Glomerular visceral epithelial cell (primary cell): Measurements from ENCODE around the gene E2F6.
A peak's percentile ranks its signal among the peaks of the same experiment; 100 is the strongest.

Source experiments
- DNase-seq: peaks from one replicate; pipeline ENCODE4 v3.0.0-alpha.2; 2016; ENCODE audit errors: extremely low spot score

The E2F6 gene

DNA sequence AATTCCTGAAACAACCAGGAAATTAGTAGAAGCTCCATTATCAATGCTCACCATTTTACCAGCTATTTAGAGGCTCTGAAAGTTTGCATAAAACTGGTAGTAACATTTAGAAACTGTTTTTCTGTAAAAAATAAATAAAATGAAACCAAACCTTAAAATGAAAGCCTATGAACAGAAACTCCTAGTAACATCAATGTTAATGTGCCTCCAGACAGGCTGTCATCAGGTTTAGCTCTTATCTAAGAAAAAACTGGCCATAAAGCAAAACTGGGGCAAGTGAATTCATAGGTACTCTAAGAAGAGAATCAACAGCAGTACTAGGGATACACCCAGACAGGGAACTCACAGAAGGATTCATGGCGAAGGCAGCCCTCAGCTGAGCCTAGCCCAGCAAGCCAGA lies 8.0 kb downstream of the E2F6 start:
- DNase-seq = no peak

DNA sequence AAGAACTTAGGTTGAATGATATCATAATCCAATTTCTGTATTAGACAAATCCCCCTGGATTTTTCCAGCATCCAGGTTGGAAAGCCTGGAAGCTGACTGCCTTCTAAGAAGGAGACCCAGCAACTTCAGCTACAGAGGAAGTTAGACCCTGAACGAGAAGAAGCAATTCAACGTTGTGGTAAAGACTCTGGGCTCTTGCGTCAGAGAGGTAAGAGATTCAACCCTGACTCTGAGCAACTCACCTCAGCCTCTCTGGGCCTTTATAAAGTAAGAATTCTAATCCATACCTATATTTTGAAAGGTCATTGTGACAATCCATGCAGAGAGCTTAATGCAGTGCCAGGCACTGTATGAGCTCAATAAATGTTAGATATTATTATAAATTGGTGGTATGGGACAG lies 9.7 kb downstream of the E2F6 start:
- DNase-seq = no peak

DNA sequence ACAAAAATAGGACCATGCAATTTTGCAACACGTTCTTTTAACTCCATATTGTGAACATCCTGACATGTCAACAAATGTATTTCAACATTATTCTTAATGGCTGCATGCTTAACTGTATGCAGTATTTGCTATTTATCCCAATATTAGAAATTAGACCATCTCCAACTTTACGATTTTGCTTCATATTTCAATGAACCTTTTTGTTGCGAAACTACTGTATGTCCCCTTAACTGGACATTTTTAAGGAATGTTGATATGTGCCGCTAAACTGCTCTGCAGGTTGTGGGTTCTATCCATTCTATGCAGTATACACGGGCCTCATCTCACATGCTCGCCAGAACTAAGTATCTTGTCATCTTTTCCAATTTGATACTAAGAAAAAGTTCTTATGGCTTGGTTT lies 11.1 kb downstream of the E2F6 start:
- no peak for DNase-seq

DNA sequence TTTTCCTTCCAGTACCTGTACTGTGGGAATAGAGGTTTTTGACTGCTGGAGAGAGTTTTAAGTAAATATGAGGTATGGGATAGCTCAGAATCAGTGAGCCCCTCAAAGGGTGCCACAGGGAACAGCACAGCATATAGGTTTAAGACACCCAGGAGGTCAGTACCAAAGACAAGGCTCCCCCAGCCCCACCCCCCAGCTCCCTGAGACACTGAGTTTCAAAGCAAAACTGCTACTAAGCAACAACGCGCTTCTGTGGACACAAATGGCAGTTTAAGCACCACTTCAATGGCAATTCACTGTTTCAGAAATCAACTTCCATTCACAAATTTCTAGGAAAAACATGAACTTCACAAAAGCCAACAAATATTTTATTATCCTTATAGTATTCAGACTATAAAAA lies 15.2 kb downstream of the E2F6 start:
- DNase-seq = no peak

DNA sequence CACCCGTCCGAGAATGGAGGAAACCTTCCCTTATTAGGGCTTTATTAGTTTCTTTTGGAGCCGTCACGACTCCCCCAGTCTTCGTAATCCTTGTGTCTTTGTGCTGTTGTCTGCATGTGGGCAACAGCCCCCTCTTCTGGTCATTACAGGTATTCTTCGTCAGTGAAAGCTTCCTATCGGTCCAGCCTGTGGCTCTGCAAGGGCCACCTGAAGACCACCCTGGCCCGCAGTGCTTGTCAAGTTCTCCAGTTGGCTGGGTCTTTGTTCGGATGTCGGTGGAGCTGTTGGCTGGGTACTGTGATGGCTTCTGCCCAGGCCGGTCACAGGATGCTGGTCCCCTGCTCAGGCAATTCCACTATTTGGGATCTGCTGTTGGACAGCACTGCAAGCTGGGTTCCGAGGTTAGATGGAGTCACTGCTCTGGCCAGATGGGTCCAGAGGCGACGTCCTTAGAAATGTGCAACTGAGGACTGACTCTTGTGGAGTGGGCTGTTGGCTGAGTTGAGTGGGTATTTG lies 19.2 kb downstream of the E2F6 start:
- peak; percentile 45 for DNase-seq

DNA sequence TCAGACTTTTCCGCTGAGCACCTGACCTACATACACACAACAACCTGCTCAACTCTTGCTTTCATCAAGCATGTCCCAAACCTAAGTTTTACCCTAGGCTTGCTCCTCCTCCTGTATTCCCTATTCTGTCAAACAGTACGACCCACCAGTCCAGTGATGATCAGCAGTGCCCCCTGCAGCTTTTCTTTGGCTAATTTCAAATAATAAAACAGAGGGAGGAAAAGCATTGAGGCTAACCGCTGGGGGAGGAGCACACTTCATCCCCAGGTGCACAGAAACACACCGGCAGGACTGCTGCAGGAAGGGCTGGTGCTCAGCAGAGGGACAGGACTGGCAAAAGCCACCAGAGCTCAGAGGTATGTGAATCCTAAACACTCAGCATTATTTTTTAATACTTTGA lies 21.2 kb downstream of the E2F6 start:
- no peak for DNase-seq

DNA sequence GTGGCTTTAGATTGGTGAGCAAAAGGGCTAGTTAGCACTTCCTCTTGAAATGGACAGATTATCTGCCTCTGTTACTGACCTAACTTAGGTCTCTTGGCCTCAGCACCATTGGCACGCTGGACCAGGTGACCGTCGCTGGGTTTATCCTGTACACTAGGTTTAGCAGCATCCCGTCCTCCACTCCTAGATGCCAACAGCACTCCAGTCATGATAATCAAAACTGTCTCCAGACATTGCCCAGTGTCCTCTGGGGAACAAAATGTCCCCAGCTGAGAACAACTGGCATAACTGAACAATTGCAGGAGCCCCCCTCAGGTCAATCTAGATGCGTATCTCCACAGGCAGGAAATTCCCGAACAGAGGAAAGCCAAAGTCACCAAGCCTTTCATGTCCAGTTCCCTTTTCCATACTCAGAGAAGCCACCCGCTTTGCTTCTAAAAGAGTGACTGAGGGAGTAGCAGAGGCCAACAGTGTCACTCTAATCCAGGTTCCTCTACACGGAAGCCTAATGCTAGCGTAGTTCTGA lies 27.3 kb downstream of the E2F6 start:
- no peak for DNase-seq

DNA sequence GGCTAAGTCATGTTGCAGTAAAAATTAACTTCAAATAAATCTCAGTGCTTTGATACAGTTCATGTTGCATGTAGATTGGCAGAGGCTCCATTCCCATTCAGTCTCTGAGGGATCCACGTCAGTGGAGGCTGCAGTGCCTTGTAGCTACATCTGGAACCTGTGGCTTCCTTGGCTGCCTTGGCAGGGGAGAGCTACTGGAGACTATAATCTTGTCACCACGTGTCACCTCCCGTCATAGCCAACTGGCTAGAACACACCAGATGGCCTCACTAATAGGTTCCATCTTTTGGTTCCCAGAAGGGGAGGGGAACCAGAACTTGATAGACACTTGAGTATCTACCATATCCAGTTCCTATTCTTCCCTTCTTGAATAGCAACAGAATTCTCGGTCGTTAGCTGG lies 28.4 kb downstream of the E2F6 start:
- DNase-seq = no peak

DNA sequence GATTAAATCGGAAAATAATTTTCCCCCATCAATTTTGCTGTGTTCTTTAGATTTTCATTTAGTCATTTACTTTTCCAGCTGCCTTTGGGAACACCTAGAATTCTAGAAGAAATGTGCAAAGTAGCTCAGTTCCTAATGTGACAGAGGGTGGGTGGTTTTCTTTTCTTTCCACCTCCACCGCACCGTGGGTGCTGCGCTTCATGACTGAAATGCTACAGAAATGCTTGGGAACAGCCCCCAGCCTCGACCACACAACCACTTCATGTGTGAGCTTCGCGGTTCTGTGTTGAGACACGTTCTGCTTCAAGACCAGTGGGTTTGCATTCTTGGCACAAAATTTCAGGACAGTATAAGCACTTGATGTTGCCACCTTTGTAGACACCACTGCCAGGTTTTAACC lies 30.9 kb downstream of the E2F6 start:
- no peak for DNase-seq

DNA sequence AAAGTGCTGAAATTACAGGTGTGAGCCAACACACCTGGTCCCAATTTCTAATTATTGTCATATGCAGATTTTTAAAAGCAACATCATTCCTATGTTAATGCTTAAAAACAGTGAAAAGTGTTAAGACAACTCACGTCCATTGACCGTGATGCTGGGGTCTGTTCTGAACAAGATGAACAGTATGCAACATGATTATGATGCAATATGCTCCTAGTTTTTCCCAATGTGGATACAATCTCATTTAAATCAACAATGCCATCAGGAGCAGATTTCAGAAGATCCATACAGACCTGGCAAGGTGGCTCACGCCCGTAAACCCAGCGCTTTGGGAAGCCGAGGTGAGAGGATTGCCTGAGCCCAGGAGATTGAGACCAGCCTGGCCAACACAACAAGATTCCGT lies 31.5 kb downstream of the E2F6 start:
- no peak for DNase-seq

DNA sequence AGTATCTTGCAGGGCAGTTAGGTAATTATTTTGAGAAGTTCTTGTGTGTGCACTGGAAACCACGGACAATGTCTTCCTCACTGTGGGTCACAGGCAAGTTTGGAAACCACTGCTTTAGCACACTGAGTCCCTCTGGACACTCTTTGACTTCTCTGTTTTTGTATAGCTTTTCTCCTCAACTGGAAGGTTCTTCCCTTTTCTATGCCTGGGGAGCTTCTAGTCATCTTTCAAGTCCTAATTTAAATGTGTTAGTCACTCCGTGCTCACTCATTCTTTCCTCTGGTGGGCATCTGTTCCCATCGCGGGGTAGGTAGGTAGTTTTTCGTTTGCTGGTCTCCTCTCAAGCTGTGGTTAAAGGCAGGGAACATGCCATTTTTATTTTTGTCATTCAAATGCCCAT lies 32.1 kb downstream of the E2F6 start:
- no peak for DNase-seq

DNA sequence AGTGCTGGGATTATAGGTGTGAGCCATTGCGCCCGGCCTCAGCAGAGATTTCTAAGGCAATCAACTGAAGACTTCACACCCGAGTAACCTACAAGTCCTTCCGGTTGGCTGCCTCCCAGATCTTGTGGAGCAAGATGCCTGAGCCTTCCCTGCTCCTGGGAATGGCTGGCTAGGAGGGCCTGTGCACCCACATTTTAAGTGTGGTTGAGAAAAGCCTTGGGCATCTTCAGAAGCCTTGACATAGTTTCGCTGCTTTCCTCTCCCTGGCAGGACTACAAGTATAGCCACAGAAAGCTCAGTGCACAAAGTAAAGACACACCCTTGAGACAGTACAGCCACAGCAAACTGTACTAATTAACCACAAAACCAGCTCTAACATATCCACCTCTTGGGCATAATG lies 35.2 kb downstream of the E2F6 start:
- peak; percentile 25 for DNase-seq

DNA sequence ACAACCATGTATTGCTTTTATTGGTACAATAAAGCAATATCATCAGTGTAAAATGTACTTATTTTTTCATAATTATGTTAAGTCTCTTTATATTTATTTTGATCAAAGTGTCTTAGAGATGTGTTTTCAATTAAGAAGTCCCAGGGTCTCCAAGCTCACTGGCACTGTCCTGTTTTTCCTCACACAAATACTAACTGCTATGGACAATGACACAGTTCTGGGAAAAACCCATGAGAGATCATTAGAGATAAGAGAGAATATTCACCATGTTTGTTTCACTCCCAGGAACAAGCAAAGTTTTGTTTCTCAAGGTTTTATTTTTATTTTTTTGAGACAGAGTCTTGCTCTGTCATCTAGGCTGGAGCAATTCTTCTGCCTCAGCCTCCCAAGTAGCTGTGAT lies 38.7 kb downstream of the E2F6 start:
- no peak for DNase-seq

DNA sequence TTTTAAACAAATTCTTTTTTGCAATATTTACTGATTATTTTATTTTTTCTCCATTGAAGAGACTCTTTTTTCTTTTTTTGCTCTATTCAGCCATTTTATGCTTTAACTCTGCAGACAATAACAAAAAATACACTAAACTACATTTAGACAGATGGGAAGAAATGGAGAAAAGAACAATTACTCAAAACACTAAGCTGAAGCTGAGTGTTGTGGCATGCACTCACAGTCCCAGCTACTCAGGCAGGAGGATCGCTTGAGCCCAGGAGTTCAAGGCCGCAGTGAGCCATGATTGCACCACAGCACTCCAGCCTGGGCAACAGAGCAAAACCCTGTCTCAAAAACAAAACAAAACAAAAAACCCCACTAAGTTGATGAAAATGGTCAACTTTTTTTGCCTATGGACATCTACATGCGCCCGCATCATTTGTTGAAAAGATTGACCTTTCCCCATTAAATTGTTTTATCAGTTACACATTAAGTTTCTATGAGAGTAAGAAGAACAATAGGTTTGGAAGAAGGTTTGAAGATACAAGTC lies 43.0 kb downstream of the E2F6 start:
- DNase-seq = no peak

DNA sequence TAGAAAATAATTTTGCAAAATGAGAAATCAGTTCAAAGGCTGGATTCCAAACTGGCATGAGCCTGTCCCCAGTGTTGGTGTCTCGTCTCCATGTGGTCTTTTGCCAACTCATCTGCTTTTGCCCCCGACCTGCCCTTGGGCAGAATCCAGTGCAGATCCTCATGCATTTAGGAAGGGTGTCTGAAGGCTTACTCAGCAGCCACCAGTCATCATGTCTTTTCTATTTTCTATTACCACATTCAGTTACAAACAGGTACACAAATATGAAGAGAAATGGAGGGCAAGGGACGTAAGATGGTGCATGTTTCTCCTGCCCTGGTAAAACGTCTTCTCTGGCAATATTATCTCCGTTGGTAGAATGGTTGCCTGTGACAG lies 43.5 kb downstream of the E2F6 start:
- DNase-seq = no peak

DNA sequence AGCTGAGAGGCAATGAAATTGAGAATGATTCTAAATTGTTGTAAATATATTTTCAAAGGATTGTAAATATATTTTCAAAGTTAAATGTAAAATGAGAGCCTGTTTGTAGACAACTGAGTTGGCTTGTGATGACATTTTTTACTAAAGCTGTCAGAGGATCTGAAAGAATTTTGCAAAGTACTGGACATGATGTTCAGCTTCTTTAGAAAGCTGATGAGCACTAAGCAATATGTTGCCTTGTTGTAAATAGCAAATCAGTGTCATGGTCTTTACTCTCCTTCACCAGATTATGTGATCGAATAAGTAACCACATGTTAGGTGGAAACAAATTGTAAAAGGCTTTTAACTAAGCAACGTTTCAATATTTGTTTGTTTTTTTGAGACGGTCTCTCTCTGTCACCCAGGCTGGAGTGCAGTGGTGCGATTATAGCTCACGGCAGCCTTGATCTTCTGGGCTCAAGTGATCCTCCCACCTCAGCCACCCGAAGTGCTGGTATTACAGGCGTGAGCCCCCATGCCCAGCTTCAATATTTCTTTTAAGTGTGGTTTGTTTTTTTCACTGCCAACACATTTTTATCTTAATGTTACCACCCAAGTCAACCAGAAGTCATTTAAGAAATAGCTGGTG lies 44.0 kb downstream of the E2F6 start:
- no peak for DNase-seq

DNA sequence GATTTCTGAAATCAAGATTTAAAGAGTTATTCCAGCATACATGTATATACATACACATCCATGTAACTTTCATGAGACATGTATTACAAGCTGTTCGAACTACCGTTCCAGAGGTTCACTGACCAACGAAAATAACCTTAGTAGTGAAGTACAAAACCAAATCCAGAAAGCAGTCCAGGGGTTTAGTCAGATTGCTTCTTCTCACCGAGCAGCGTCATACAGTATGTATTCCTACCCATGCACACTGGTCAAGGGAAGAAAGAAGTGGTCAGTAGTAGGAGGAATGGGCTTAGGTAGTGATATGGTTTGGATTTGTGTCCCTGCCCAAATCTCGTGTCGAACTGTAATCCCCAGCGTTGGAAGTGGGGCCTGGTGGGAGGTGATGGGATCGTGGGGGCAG lies 45.3 kb downstream of the E2F6 start:
- no peak for DNase-seq

DNA sequence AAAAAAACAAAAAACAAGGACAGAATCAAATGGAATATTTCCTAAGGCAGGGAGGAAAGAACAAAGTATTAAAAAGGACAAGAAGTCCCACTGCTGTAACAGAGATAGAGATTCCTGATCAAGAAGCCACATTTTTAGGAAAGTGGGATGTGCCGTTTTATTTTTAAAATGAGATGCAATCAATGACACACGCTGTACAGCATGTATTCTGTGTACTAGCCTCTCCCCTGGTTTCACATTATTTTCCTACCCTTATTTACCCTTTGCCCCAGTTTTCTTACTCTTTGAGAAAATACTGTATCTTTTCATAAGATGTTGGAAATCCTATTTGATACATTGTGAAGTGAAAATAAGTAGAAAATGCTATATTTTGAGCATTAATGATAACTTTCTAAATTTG lies 45.8 kb downstream of the E2F6 start:
- DNase-seq = no peak

DNA sequence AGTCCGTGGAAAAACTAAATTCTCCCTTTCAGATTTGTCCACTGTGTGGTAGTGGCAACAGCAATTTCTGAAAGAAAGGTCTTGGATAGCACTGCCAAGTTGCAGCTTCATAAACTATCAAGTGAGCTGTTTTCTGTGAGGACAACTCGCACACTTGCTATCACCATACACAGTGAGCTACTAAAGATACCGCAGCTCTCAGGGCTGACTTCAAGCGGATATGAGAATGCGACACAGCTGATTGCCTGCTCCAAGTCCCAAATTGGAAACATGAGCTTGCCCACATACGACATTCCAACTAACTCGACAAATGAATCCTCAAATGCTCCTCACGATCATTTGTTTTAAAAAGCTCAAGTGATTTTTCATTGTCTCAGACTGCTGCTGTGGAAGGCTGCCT lies 46.2 kb downstream of the E2F6 start:
- DNase-seq = no peak

DNA sequence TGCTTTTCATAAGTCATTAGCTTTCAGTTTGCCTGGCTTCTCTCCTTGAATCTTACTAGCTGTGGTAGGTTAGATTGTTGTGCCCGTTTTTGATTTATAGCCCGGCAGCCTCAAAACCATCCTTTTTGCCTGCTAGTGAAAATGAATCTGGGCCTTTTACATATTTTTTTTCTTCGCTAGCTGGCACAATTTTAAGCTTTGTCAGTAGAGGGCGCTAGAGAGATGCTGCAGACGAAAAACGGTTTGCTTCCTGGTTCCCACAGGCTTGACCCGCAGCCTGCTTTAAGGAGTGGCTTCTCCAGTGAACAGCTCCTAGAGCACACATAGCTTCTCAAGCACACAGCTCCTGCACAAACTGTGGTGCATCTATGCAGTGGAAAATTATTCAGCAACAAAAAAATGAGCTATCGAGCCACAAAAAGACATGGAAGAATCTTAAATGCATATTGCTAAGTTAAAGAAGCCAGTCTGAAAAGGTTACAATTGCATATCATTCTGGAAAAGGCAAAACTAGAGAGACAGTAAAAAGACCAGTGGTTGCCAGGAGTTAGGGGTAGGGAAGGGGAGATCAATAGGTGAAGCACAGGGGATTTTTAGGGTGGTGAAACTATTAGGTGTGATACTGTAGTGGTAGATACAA lies 47.9 kb downstream of the E2F6 start:
- DNase-seq = peak; percentile 5

DNA sequence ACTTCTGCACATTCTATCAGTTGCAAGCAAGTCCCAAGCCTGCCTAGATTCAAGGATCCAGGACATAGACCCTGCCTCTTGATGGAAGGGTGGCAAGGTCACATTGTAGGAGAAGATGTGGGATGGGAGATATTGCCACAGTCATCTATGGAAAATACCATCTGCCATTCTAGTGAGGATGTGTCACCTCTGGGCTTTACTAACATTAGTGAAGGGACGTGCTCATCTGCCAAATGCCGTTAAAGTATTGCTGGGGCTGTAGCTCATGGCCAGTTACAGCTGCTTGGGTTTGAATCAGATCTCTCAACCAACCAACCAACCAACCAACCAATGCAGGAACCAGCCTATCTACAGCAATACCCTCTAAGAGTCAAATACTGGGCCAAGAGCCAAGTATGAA lies 49.0 kb downstream of the E2F6 start:
- no peak for DNase-seq

DNA sequence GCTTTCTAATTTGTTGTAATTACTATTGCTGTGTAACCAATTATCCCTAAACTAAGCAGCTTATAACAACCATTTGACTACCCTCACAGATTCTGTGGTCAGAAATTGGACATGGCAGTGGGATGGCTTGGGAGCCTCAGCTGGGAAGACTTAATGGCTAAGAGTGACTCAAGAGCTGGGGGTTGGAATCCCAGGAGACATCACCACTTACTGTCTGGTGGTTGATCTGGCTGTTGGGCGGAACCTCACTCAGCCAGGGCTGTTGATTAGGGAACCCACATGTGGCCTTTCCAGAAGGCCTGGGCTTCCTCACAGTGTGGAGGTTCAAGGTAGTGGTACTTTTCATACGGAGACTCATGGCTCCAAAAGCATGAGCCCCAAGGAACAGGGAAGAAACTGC lies 49.8 kb downstream of the E2F6 start:
- DNase-seq = no peak

DNA sequence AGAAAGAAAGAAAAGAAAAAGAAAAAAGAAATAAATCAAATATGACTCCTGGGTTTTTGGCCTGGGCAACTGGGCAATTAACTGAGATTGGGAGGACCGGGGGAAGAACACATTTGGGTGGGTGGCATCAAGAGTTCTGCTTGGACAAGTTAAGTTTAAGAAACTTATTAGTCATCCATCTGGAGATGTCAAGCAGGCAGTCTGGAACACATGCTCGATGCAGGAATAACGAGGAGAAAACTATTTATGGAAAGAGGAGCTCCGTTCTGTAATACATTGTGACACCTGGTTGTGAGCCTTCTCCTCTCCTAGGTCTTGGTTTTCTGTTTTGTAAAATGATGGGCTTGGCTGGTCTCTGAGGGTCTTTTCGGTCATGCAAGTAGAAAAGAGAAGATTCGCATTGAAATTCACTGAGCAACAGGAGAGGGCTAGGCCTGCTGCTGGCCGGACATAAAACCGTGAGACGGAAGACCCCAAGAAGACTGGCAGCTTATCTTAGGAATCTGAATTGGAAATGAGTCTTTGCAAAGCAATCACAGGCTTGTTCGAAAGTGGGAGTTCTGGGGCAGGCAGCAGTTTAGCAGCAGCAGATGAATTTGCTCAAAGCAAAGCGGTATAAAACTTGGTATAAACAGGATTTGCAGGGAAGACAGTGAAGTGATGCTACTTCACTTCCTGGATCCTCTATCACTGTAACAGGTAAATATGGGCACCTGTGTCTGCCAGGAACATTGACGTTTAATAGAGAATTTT lies 51.4 kb downstream of the E2F6 start:
- DNase-seq = no peak
